Suprapubic skin (tissue), 3 donors: ENCODE results near the gene FOXO3.

Experiments
- CTCF ChIP-seq, 2 donors: fragments of 200-600 bp in 1 of 2; fragments of 450-650 bp in 1 of 2; sonication (generic) in 1 of 2; IDR thresholded peaks; one replicate each; pipeline ENCODE4 v1.5.1; 2016 to 2019; ENCODE audit warnings: antibody characterized with exemption in 2 of 2, mild to moderate bottlenecking in 1 of 2, moderate library complexity in 1 of 2
- POLR2AphosphoS5 ChIP-seq, 3 donors: sonication (generic); formaldehyde crosslinking; IDR thresholded peaks; one replicate each; pipeline ENCODE4 v1.6.1; 2017; ENCODE audit warnings: antibody characterized with exemption in 3 of 3

- TF ChIP-seq CTCF (IDR thresholded peaks at IDR 0.05) (no peak), POLR2AphosphoS5 (IDR thresholded peaks at IDR 0.05) (no peak)
Observed at GRCh38 chr6:108697561-108698161, 136.9 kb downstream of the FOXO3 start.
